Pulmonary artery endothelial cell (primary cell): ENCODE measurements around the gene FAM13A. TPM values are rescaled to one million over a fixed set of nuclear protein-coding genes. Genes with fewer than 3 reads are reported as not detected.
"Not testable (repeated sequence)": the region's sequence is repeated elsewhere in the genome, so short reads cannot be mapped to it uniquely, and the experiment has no call there.

Experiments
- DNase-seq: peaks from one replicate; pipeline ENCODE4 v3.0.0-alpha.2; 2011; ENCODE audit warnings: low read depth, low spot score
- total RNA-seq: library from RNA; depleted of rRNA; stranded (reverse); fragments of >200 nt; gene quantifications from 2 replicates; pipeline ENCODE4 v1.2.3, GENCODE V29; 2014

The FAM13A gene
- total RNA-seq, 1 donor from 2014 or later = 4.0 TPM

- no peak for DNase-seq
Measured at GRCh38 chr4:88963817-88964216, 93.2 kb downstream of the FAM13A start.

DNA sequence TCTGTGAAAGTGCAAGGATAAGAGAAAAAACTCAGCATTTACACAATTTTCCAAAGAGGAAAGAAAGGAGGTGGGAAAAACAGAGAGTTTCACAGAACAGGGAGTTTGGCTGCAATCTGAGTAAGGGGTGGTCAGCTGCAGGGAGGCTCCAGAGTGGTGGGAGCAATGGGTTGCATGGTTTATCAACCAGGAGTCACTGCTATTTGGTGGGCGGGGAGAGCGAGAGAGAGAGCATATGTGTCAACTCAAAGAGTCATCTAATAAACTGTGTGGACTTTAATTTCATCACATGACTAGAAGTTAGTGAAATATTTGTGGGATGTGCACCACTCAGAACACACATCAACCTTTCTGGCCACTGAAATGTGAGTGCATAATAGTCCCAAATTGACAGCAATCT lies 94.6 kb downstream of the FAM13A start:
- DNase-seq = no peak

DNA sequence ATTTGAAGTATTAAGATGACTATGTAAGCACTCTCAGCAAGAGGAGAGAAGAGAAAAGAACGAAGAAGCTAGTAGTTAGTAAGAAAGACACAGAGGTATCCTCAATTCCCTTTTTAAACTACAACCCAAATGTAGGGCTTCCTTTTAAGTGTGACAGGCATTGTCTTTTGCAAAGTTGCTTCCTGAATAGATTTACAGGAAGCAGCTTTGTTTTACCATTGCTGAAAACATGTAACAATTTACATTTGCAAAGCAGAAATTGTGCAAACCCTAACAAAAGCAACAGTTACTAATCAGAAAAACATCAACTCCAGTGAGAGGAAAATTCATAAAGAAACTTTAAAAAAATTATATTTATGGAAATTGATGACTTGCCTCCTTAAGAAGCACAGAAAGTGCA lies 96.4 kb downstream of the FAM13A start:
- DNase-seq = no peak

GRCh38 chr4:88958080-88958479 lies 98.9 kb downstream of the FAM13A start:
- DNase-seq = no peak

- DNase-seq = no peak
Measured at GRCh38 chr4:88957570-88957969, 99.4 kb downstream of the FAM13A start.

DNA sequence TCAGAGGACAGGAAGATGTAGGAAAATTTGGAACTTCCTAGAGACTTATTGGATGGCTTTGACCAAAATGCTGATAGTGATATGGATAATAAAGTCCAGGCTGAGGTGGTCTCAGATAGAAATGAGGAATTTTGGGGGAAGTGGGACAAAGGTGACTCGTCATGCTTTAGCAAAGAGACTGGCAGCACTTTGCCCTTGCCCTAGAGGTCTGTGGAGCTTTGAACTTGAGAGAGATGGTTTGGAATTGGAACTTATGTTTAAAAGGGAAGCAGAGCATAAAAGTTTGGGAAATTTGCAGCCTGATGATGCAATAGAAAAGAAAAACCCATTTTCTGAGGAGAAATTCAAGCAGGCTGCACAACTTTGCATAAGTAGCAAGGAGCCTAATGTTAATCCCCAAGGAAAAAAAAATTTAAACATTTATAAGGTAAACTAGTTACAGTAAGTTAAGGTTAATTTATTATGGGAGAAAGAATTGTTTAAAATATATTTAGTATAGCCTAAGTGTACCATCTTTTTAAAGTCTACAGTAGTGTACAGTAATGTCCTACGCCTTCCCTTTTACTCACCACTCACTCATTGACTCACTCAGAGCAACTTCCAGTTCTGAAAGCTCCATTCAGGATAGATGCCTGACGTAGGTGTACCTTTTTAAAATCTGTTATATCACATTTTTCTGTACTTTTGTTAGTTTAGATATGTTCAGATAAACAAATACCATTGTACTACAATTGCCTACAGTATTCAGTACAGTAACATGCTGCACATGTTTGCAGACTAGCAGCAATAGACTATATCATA lies 101.2 kb downstream of the FAM13A start:
- no peak for DNase-seq

- DNase-seq = no peak
Measured at GRCh38 chr4:88953400-88953799, 103.6 kb downstream of the FAM13A start.

DNA sequence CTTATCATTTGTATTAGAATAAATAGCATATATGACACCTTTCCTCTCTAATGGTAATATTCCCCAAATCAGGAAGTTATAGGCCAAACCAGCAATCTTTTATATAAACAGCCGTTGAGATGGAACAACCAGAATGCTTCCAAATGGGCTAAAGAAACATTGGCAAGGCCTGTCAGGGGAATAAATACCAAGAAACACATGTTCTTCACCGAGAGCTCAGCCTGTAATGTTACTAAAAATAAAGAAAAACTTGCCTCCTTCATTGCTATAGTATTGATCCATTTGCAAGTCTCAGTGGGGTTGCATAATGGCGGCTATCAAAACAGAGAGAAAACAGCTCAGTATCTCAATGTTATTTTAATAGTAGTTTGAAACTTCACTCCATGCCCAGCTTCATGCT lies 104.9 kb downstream of the FAM13A start:
- no peak for DNase-seq

GRCh38 chr4:88949605-88950004 lies 107.4 kb downstream of the FAM13A start:
- no peak for DNase-seq

DNA sequence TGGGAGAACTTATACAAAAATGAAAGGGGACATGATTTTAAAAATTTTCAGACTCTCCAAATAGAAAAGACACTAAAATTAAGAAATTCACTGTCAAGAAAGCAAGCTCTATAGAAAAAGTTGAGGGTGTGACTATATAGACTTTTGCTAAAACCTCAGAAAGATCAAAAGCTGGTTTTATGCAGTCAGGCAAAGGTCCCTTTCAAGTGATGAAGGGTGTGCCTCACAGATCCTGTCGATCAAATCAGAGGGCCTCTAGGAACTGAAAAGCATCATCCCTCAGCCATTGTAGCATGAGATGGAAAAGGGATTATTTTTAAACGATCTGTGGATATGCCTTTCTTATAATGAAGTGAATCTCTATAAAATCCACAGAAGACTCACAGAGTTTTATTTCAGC lies 116.5 kb downstream of the FAM13A start:
- DNase-seq = no peak

DNA sequence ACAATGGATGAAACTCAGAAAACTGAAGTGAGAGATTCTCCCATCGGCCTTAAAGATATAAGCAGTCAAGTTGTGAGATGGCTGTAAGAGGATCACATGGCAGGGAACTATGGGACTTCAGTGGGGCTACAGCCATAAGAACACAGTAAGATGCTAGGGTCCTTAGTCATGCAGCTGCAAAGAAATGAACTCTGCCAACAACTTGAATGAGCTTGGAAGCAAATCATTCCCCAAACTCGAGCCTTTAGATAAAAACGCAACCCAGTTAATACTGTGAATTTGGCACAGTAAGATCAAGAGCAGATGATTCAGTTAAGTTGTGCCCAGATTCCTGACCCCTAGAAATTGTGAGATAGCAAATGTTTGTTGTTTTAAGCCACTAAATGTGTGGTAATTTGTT lies 117.3 kb downstream of the FAM13A start:
- no peak for DNase-seq

DNA sequence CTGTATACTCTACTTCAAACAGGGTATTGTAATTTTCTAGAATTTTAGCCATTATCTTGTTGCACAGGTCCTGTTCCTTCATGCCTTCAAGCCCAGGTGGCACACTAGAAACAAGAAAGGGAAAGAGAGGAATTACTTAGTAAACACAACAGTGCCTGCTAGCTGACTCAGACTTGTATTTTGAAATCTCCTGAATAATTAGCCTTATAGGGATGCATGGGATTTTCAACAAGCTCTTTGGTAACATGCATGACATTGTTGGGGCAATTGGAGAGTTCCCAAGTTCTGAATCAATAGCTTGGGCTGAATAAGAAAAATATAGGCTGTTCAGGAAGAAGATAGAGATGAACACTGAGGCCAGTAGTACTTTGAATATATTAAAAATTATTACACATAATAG lies 118.8 kb downstream of the FAM13A start:
- DNase-seq = no peak

GRCh38 chr4:88937081-88937480 lies 119.9 kb downstream of the FAM13A start:
- DNase-seq = no peak

DNA sequence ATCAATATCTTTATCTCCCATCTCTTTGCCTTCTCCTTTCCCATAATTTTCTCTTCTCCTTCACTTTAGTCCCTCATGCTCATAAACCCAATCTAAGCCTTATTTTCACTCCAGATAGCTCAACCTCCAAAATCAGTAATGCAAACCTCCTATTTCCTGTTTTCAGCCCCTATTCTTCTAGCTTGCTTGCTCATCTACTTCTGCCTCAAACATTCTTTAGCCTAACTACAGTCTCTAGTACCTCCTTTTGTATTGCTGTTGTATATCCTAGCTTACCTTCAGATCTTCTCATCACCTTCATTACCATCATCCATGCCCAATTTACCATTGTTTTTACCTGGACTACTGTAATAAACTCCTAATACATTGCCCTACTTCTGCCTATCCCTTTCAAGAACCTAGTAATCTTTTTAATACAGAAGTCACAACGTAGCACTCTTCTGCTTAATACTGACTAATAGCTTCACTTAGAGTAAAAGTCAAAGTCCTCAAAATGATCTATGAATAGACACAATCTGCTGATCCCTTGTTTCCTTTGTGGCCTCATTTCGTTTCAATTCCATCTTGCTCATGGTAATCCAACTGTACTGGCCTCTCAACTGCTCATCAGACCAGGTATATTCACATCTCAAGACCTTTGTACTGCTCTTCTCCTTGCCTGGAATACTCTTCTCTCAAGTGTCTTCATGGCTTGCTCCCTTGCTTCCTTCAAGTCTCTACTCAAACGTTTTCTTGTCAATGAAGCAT lies 123.4 kb downstream of the FAM13A start:
- no peak for DNase-seq

- DNase-seq = no peak
Measured at GRCh38 chr4:88928852-88929251, 128.1 kb downstream of the FAM13A start.

GRCh38 chr4:88927420-88927819 lies 129.6 kb downstream of the FAM13A start:
- DNase-seq = no peak

DNA sequence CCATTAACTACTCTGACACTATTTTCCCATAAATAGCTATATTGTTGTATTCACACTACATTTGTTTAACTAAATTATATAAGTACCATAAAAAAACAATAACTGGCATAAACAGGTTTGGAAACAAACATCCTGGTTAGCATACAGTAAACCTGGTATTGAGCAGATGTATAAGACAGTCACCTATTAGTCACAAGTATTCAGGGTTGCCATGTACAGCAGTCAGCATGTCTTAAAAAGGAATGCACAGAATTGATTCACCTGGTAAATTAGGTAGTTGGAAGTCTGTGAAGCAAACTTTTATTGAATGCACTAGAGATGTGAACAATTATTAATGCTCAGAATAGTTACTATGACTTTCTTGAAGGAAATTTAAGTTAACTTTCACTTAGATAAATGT lies 137.9 kb downstream of the FAM13A start:
- DNase-seq = no peak

DNA sequence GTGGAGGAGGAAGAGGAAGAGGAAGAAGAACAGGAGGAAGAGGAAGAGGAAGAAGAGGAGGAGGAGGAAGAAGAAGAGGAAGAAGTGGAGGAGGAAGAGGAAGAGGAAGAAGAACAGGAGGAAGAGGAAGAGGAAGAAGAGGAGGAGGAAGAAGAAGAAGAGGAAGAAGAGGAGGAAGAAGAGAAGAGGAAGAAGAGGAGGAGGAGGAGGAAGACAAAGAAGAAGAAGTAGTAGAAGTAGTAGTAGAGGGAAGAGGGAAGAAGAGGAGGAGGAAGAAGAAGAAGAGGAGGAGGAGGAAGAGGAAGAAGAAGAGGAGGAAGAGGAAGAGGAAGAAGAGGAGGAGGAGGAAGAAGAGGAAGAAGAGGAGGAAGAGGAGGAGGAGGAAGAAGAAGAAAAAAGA lies 143.8 kb downstream of the FAM13A start:
- not testable (repeated sequence) for DNase-seq

GRCh38 chr4:88911246-88912212 lies 145.5 kb downstream of the FAM13A start:
- DNase-seq = no peak

DNA sequence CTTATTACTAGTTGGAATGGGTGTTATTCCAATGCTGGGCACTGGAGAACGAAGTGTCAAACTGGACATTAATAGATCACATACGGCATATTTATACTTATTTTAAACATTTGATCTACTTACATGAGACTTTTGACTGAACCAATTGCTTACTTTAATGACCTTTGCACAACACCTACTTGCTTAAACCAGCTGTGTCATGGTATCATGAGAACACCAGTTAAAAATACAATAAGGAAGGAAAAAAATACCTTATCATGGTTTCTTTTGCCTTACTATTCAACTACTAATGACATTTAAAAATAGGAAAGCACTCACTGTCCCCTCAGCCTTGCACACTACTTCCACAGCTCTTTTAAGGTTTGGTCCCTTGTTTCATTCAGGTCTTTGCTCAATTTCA lies 146.9 kb downstream of the FAM13A start:
- no peak for DNase-seq

DNA sequence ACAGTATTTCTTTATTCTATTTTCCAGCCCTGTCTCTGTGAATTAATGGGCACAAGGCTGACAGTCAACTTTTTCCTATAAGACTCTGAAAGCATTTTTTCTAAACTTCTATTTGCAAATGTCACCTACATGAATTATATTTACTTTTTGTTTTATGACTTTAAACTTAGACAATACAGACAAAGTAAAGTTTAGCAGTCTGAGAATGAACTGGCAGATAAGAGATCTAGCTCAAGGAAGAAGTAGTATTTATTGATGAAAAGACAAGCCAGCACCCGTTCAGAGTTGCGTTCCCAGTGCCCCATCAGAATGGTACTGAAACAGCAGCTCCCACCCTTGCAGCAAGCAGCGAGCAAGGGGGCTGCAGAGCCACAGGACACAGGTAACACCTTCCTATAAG lies 148.5 kb downstream of the FAM13A start:
- DNase-seq = no peak

GRCh38 chr4:88908003-88908402 lies 149.0 kb downstream of the FAM13A start:
- no peak for DNase-seq
